H1 (cell line): Measurements from ENCODE around the gene ECI2. TPM values are rescaled to one million over a fixed set of nuclear protein-coding genes. Genes with fewer than 3 reads are reported as not detected.

Experiments
- CTCF ChIA-PET: fragments of 300-600 bp; sonication (Branson Sonifier 250); formaldehyde crosslinking; loops from one replicate; lab custom pipeline; 2021; ENCODE audit not compliant: partially characterized antibody; lab: Charles Lee
- POLR2A ChIA-PET: fragments of 300-600 bp; sonication (Branson Sonifier 250); formaldehyde crosslinking; loops from one replicate; lab custom pipeline; 2021; ENCODE audit warnings: inconsistent platforms; ENCODE audit not compliant: partially characterized antibody; lab: Charles Lee
- DNase-seq, 2 experiments: peaks; one replicate each; pipeline versions ENCODE4 v3.0.0 to v3.0.0-alpha.2; 2010 to 2022; ENCODE audit warnings: low spot score in 2 of 2, low read depth in 1 of 2, mixed read lengths in 1 of 2
- FAIRE-seq: peaks from 2 replicates; lab custom pipeline; 2011; peaks lifted over from hg19 to GRCh38; lab: Jason Lieb, UNC
- H2AFZ ChIP-seq: 2 replicates; pipeline ENCODE4 v1.8.1; 2012; ENCODE audit warnings: low read length, inconsistent platforms
- H2AK5ac ChIP-seq: 2 replicates; pipeline ENCODE4 v1.6.1; 2013; ENCODE audit warnings: low read depth, low read length
- H2BK120ac ChIP-seq: replicated peaks from 2 replicates; pipeline ENCODE3; 2013; ENCODE audit warnings: low read depth, low read length, inconsistent platforms
- H2BK12ac ChIP-seq: 2 replicates; pipeline ENCODE4 v1.6.1; 2013; ENCODE audit warnings: low read depth, low read length
- H2BK15ac ChIP-seq: 2 replicates; pipeline ENCODE4 v1.6.1; 2013; ENCODE audit warnings: low read length
- H2BK20ac ChIP-seq: 2 replicates; pipeline ENCODE4 v1.6.1; 2013; ENCODE audit warnings: low read length
- H2BK5ac ChIP-seq: 2 replicates; pipeline ENCODE4 v1.6.1; 2013; ENCODE audit warnings: low read depth, low read length
- H3K14ac ChIP-seq: 2 replicates; pipeline ENCODE4 v1.6.1; 2013; ENCODE audit warnings: inconsistent platforms; ENCODE audit not compliant: insufficient read length
- H3K18ac ChIP-seq: 2 replicates; pipeline ENCODE4 v1.6.1; 2013; ENCODE audit warnings: low read length; ENCODE audit errors: extremely low read depth
- H3K23ac ChIP-seq: 2 replicates; pipeline ENCODE4 v1.6.1; 2013; ENCODE audit warnings: inconsistent platforms; ENCODE audit not compliant: insufficient read length
- H3K23me2 ChIP-seq: 2 replicates; pipeline ENCODE4 v1.6.1; 2013; ENCODE audit warnings: low read depth, low read length
- H3K27ac ChIP-seq: 2 replicates; pipeline ENCODE4 v1.6.1; 2011; ENCODE audit warnings: low read depth, low read length, inconsistent platforms
- H3K27me3 ChIP-seq, 4 experiments: replicated peaks in 1 of 4; 1 replicate in 1 of 4; 2 replicates in 3 of 4; pipeline versions ENCODE4 v1.6.1 to v1.8.1; 2011 to 2013; ENCODE audit warnings: low read length in 3 of 4, mild to moderate bottlenecking in 3 of 4, inconsistent platforms in 2 of 4, mixed read lengths in 2 of 4, moderate library complexity in 1 of 4; ENCODE audit not compliant: control insufficient read depth in 3 of 4, insufficient read depth in 3 of 4; ENCODE audit errors: extremely low read depth in 1 of 4
- H3K36me3 ChIP-seq, 4 experiments: 2 replicates each; pipeline versions ENCODE4 v1.6.1 to v1.8.1; 2011 to 2013; ENCODE audit warnings: mild to moderate bottlenecking in 4 of 4, low read length in 3 of 4, moderate library complexity in 2 of 4, control low read depth in 1 of 4, inconsistent platforms in 1 of 4; ENCODE audit not compliant: insufficient read depth in 4 of 4, control insufficient read depth in 2 of 4
- H3K4ac ChIP-seq: replicated peaks from 2 replicates; pipeline ENCODE3; 2013; ENCODE audit warnings: low read length, low read depth, mixed read lengths, inconsistent platforms; ENCODE audit not compliant: insufficient read length
- H3K4me1 ChIP-seq, 4 experiments: replicated peaks in 1 of 4; 1 replicate in 1 of 4; 2 replicates in 3 of 4; pipeline versions ENCODE4 v1.6.1 to v1.8.1; 2011 to 2013; ENCODE audit warnings: low read length in 3 of 4, inconsistent platforms in 2 of 4, mixed read lengths in 1 of 4; ENCODE audit not compliant: insufficient read depth in 4 of 4, control insufficient read depth in 3 of 4
- H3K4me2 ChIP-seq, 2 experiments: 2 replicates each; pipeline versions ENCODE4 v1.6.1 to v1.8.1; 2011 to 2013; ENCODE audit warnings: low read depth in 2 of 2, low read length in 2 of 2, control low read depth in 1 of 2, inconsistent platforms in 1 of 2, mild to moderate bottlenecking in 1 of 2; ENCODE audit not compliant: insufficient read depth in 1 of 2
- H3K4me3 ChIP-seq, 4 experiments: fragments of 200-600, 300-600 bp in 1 of 4; sonication (generic), shearing (Covaris generic), sonication (Bioruptor Twin) in 1 of 4; 2 replicates each; pipeline versions ENCODE4 v1.5.1 to v1.8.1; 2011 to 2016; ENCODE audit warnings: low read length in 4 of 4, low read depth in 3 of 4, control low read depth in 2 of 4, inconsistent platforms in 2 of 4, mild to moderate bottlenecking in 2 of 4, mixed read lengths in 1 of 4, moderate library complexity in 1 of 4; ENCODE audit not compliant: insufficient read depth in 2 of 4; ENCODE audit errors: extremely low read depth in 1 of 4
- H3K56ac ChIP-seq: replicated peaks from 2 replicates; pipeline ENCODE3; 2013; ENCODE audit warnings: low read depth, mild to moderate bottlenecking, mixed read lengths, low read length, inconsistent platforms; ENCODE audit not compliant: insufficient read length
- H3K79me1 ChIP-seq: 2 replicates; pipeline ENCODE4 v1.6.1; 2013; ENCODE audit warnings: low read depth, low read length, control low read depth
- H3K79me2 ChIP-seq, 2 experiments: 2 replicates each; pipeline versions ENCODE4 v1.6.1 to v1.8.1; 2012 to 2013; ENCODE audit warnings: low read length in 2 of 2, mild to moderate bottlenecking in 2 of 2, inconsistent platforms in 1 of 2; ENCODE audit not compliant: insufficient read depth in 2 of 2, control insufficient read depth in 1 of 2
- H3K9ac ChIP-seq, 4 experiments: replicated peaks in 1 of 4; 1 replicate in 1 of 4; 2 replicates in 3 of 4; pipeline versions ENCODE4 v1.6.1 to v1.8.1; 2011 to 2013; ENCODE audit warnings: low read depth in 3 of 4, low read length in 3 of 4, control low read depth in 2 of 4, mild to moderate bottlenecking in 2 of 4, moderate library complexity in 2 of 4, inconsistent platforms in 1 of 4; ENCODE audit errors: extremely low read depth in 1 of 4
- H3K9me3 ChIP-seq, 2 experiments: 2 replicates each; pipeline versions ENCODE4 v1.6.1 to v1.8.1; 2012 to 2013; ENCODE audit warnings: mild to moderate bottlenecking in 2 of 2, moderate library complexity in 2 of 2, control low read depth in 1 of 2, inconsistent platforms in 1 of 2, low read depth in 1 of 2, low read length in 1 of 2, mixed read lengths in 1 of 2; ENCODE audit not compliant: insufficient read depth in 2 of 2
- H4K20me1 ChIP-seq, 2 experiments: replicated peaks in 1 of 2; 2 replicates each; pipeline versions ENCODE3 to v1.8.1; 2011 to 2013; ENCODE audit warnings: inconsistent platforms in 2 of 2, low read length in 2 of 2, mild to moderate bottlenecking in 1 of 2; ENCODE audit not compliant: insufficient read depth in 2 of 2, control insufficient read depth in 1 of 2
- H4K5ac ChIP-seq: 2 replicates; pipeline ENCODE4 v1.6.1; 2013; ENCODE audit warnings: low read length, low read depth, mixed read lengths, inconsistent platforms; ENCODE audit not compliant: insufficient read length
- H4K8ac ChIP-seq: 2 replicates; pipeline ENCODE4 v1.8.0; 2013; ENCODE audit warnings: mild to moderate bottlenecking, moderate library complexity, low read length, inconsistent platforms; ENCODE audit not compliant: insufficient read depth; ENCODE audit errors: extremely low read depth
- H4K91ac ChIP-seq: replicated peaks from 2 replicates; pipeline ENCODE3; 2013; ENCODE audit warnings: low read length, mixed read lengths, inconsistent platforms; ENCODE audit not compliant: insufficient read length
- ASH2L ChIP-seq: fragments of 200-600, 300-600 bp; sonication (generic); IDR thresholded peaks from one replicate; pipeline ENCODE4 v1.7.1; 2017; ENCODE audit warnings: low read length
- EGR1 ChIP-seq: IDR thresholded peaks from 2 replicates; pipeline ENCODE4 v1.6.1; 2011; ENCODE audit warnings: low read depth, low read length, borderline replicate concordance
- JUN ChIP-seq: IDR thresholded peaks from 2 replicates; pipeline ENCODE4 v1.6.1; 2011; ENCODE audit warnings: low read depth, mild to moderate bottlenecking, improper control_type of control experiment, low read length
- ZNF274 ChIP-seq: IDR thresholded peaks from 2 replicates; pipeline ENCODE4 v1.7.0; 2012; ENCODE audit warnings: low read length, borderline replicate concordance; ENCODE audit errors: extremely low read depth
- WGBS, 2 experiments: shearing (Covaris generic) in 1 of 2; methylation state at CpG; one replicate each; pipeline versions ENCODE4 v1.1.6 to v1.1.7; 2013 to 2015; ENCODE audit warnings: low lambda C conversion rate in 2 of 2, mixed read lengths in 2 of 2, inconsistent platforms in 1 of 2, low coverage in 1 of 2, missing lambda C conversion rate in 1 of 2; ENCODE audit not compliant: insufficient replicate concordance in 2 of 2, insufficient coverage in 1 of 2, insufficient read length in 1 of 2; ENCODE audit errors: extremely low coverage in 1 of 2, missing lambda C conversion rate in 1 of 2; 5-methylcytosine and 5-hydroxymethylcytosine counted together
- polyA plus RNA-seq, 7 experiments: library from polyadenylated mRNA; depleted of rRNA in 3 of 7; stranded (reverse) in 5 of 7; unstranded in 2 of 7; fragments of >200 nt in 5 of 7; fragments of 200-250 nt in 2 of 7; gene quantifications; 1 replicate in 5 of 7; 2 replicates in 1 of 7; 4 replicates in 1 of 7; pipeline versions ENCODE4 v1.2.1 to v1.2.3, GENCODE V29; 2011 to 2013; ENCODE audit warnings: missing spikeins in 2 of 7, mixed read lengths in 2 of 7
- total RNA-seq: library from RNA; stranded (reverse); fragmentation: NEBNext Ultra II Directional; extraction: Animal tissue kit (Norgen Biotek cat#: 25700); gene quantifications from 2 replicates; pipeline ENCODE4 v1.2.1, GENCODE V29; 2021
- TF ChIP-seq, protein P1 (sequence below): IDR thresholded peaks from 2 replicates; pipeline ENCODE4 v1.6.1; 2012; ENCODE audit warnings: low read length, inconsistent platforms

Gene ECI2
- total and polyA plus RNA-seq, 2 of the 8 experiments (the other 6 are each of a cell fraction or from before 2014, with no cell fraction given) = 40.4 to 70.8 TPM

DNA sequence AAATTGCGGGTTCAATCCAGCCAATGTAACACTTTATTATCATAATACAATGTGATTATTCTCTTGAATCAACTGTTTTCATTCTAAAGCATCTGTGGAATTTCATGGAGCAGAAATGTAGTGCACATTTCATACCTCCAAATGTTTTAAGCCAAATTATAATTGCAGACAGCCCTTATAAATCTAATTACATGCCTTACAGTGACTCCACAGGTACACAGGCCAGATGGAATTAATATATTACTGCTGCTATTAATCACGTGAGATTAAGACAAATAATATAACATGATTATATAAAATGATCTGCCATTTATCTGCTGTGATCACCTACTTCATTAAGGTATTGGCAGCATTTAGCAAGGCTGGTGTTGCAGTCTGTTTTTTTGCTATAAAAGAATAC is 9.7 kb upstream of the ECI2 start:
- ChIA-PET POLR2A (no interaction called here), CTCF (no interaction called here)
- no peaks in the 10 kb centered on the region for H3K23me2 ChIP-seq
- no peaks in the 10 kb centered on the region for H3K9me3 ChIP-seq
- H3K56ac ChIP-seq = no peak overlapping the region
- H2BK12ac ChIP-seq = no peak overlapping the region
- no peak overlapping the region for H3K23ac ChIP-seq
- H2BK5ac ChIP-seq = no peak overlapping the region
- no peak for TF ChIP-seq JUN
- TF ChIP-seq, protein P1, sequence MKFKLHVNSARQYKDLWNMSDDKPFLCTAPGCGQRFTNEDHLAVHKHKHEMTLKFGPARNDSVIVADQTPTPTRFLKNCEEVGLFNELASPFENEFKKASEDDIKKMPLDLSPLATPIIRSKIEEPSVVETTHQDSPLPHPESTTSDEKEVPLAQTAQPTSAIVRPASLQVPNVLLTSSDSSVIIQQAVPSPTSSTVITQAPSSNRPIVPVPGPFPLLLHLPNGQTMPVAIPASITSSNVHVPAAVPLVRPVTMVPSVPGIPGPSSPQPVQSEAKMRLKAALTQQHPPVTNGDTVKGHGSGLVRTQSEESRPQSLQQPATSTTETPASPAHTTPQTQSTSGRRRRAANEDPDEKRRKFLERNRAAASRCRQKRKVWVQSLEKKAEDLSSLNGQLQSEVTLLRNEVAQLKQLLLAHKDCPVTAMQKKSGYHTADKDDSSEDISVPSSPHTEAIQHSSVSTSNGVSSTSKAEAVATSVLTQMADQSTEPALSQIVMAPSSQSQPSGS = no peak
- no peak for TF ChIP-seq ZNF274
- no peak for TF ChIP-seq EGR1
- TF ChIP-seq ASH2L = no peak
- TF ChIP-seq, all 59 proteins: peak for 0
- Histone ChIP-seq H3K9ac (no peak overlapping the region), H3K14ac (no peak overlapping the region), H4K20me1 (no peaks in the 10 kb centered on the region), H3K27me3 (no peaks in the 10 kb centered on the region), H3K36me3 (no peaks in the 10 kb centered on the region), H3K79me2 (no peaks in the 10 kb centered on the region), H2AK5ac (no peak overlapping the region), H2BK120ac (no peak overlapping the region), H3K4me1 (no peaks in the 10 kb centered on the region), H2BK15ac (no peak overlapping the region), H4K5ac (no peak overlapping the region), H3K4me2 (no peak overlapping the region), H3K27ac (no peak overlapping the region), H3K79me1 (no peaks in the 10 kb centered on the region), H2AFZ (no peak overlapping the region), H2BK20ac (no peak overlapping the region), H3K4ac (no peak overlapping the region), H3K4me3 (no peak overlapping the region), H4K91ac (no peak overlapping the region), H4K8ac (no peak overlapping the region), H3K18ac (no peak overlapping the region)
- DNase-seq = no peak
- WGBS, 2 experiments = 82% methylated on average over 2 of the region's 2 CpGs; no CpG with 5 or more reads in 1 of the 2 experiments
- no peak for FAIRE-seq
